K562 (cell line): ENCODE data around the gene SERINC5. TPM values are rescaled to one million over a fixed set of nuclear protein-coding genes. Genes with fewer than 3 reads are reported as not detected.

Source experiments
- BCOR ChIP-seq: fragments of 450-650 bp; IDR thresholded peaks from 2 replicates; pipeline ENCODE4 v1.6.1; 2016
- CBX2 ChIP-seq: fragments of 200-600 bp; sonication (generic); IDR thresholded peaks from one replicate; pipeline ENCODE4 v1.6.1; 2012; ENCODE audit warnings: mild to moderate bottlenecking, low read length, inconsistent platforms; ENCODE audit not compliant: insufficient read depth, poor library complexity, severe bottlenecking
- CBX5 ChIP-seq: IDR thresholded peaks from 2 replicates; pipeline ENCODE4 v1.6.1; 2014; ENCODE audit warnings: low read depth, borderline replicate concordance
- COPS2 ChIP-seq: fragments of 450-650 bp; conservative IDR thresholded peaks from 2 replicates; pipeline ENCODE4 v1.6.1; 2016; ENCODE audit warnings: mild to moderate bottlenecking, moderate library complexity
- DACH1 ChIP-seq: fragments of 450-650 bp; IDR thresholded peaks from 2 replicates; pipeline ENCODE4 v1.6.1; 2018; ENCODE audit not compliant: partially characterized antibody
- ESRRA ChIP-seq: fragments of 450-650 bp; IDR thresholded peaks from 2 replicates; pipeline ENCODE4 v1.6.1; 2014; ENCODE audit warnings: low read depth, mild to moderate bottlenecking, moderate library complexity, borderline replicate concordance
- FOXA3 ChIP-seq, 2 experiments: fragments of 450-650 bp in 1 of 2; sonication (generic) in 1 of 2; formaldehyde crosslinking; IDR thresholded peaks in 1 of 2; conservative IDR thresholded peaks in 1 of 2; 2 replicates each; pipeline versions ENCODE4 v1.4.0 to v1.8.0; 2020 to 2022; ENCODE audit warnings: mild to moderate bottlenecking in 2 of 2, missing genetic modification reagents in 1 of 2
- GATA2 ChIP-seq: sonication (generic); formaldehyde crosslinking; IDR thresholded peaks from 2 replicates; pipeline ENCODE4 v1.4.0; 2020; ENCODE audit warnings: mild to moderate bottlenecking, missing genetic modification reagents
- MEIS2 ChIP-seq: fragments of 450-650 bp; IDR thresholded peaks from 2 replicates; pipeline ENCODE4 v1.6.1; 2014; ENCODE audit warnings: mild to moderate bottlenecking; ENCODE audit not compliant: partially characterized antibody
- NEUROD1 ChIP-seq: fragments of 150-350 bp; IDR thresholded peaks from 2 replicates; pipeline ENCODE4 v1.6.1; 2014; ENCODE audit warnings: borderline replicate concordance, low read length, low read depth; ENCODE audit not compliant: partially characterized antibody
- POLR2AphosphoS2 ChIP-seq: IDR thresholded peaks from 2 replicates; pipeline ENCODE4 v1.6.1; 2012; ENCODE audit warnings: low read length, improper control_type of control experiment
- PRMT5 ChIP-seq: sonication (generic); formaldehyde crosslinking; IDR thresholded peaks from 2 replicates; pipeline ENCODE4 v1.5.0; 2020; ENCODE audit warnings: missing genetic modification reagents
- RBM14 ChIP-seq: fragments of 200-400 bp; formaldehyde crosslinking; IDR thresholded peaks from 2 replicates; pipeline ENCODE4 v1.6.1; 2018; ENCODE audit warnings: low read depth, mild to moderate bottlenecking, low read length, moderate library complexity, borderline replicate concordance; ENCODE audit not compliant: insufficient read depth
- RHOXF2B ChIP-seq: fragments of 250-450 bp; sonication (Bioruptor Pico); conservative IDR thresholded peaks from 2 replicates; pipeline ENCODE4 v1.5.1; 2021
- RNF2 ChIP-seq: sonication (generic); IDR thresholded peaks from 2 replicates; pipeline ENCODE4 v1.6.1; 2016
- SMAD1 ChIP-seq: fragments of 150-350 bp; IDR thresholded peaks from 2 replicates; pipeline ENCODE4 v1.6.1; 2014; ENCODE audit warnings: low read length, low read depth; ENCODE audit not compliant: partially characterized antibody
- SMARCB1 ChIP-seq: IDR thresholded peaks from 2 replicates; pipeline ENCODE4 v1.6.1; 2011; ENCODE audit warnings: improper control_type of control experiment, low read depth; ENCODE audit not compliant: insufficient read length
- TBL1XR1 ChIP-seq, 2 experiments: IDR thresholded peaks; 2 replicates each; pipeline ENCODE4 v1.6.1; 2012; ENCODE audit warnings: improper control_type of control experiment in 2 of 2, low read length in 2 of 2, mild to moderate bottlenecking in 1 of 2
- TBP ChIP-seq: optimal IDR thresholded peaks from 2 replicates; pipeline ENCODE3; 2011; ENCODE audit warnings: low read depth, low read length, improper control_type of control experiment
- TEAD2 ChIP-seq: fragments of 450-650 bp; IDR thresholded peaks from 2 replicates; pipeline ENCODE4 v1.6.1; 2016; ENCODE audit warnings: missing genetic modification characterization, control low read depth, missing compliant biosample characterization
- polyA plus RNA-seq, 8 experiments: library from polyadenylated mRNA; depleted of rRNA in 4 of 8; stranded (reverse) in 5 of 8; unstranded in 3 of 8; fragments of >200 nt; fragmentation: Nextera tagmentation in 2 of 8; fragmentation: Illumina TruSeq in 1 of 8; extraction: Ambion mirVana in 2 of 8; extraction: Trizol in 1 of 8; gene quantifications; 2 replicates each; pipeline versions ENCODE4 v1.2.1 to v1.2.3, GENCODE V29; 2011 to 2014; ENCODE audit warnings: inconsistent platforms in 1 of 8, missing spikeins in 1 of 8
- total RNA-seq, 7 experiments: library from RNA; depleted of rRNA in 6 of 7; stranded (reverse); fragments of >200 nt in 6 of 7; fragmentation: Illumina TruSeq in 2 of 7; extraction: Trizol in 2 of 7; gene quantifications; 2 replicates each; pipeline versions ENCODE4 v1.2.1 to v1.2.3, GENCODE V29; 2011 to 2021; ENCODE audit warnings: low replicate concordance in 1 of 7
- TF ChIP-seq, protein P1 (sequence below): sonication (generic); formaldehyde crosslinking; IDR thresholded peaks from 2 replicates; pipeline ENCODE4 v1.8.1; 2023; ENCODE audit warnings: missing genetic modification reagents, mild to moderate bottlenecking, borderline replicate concordance
- TF ChIP-seq, protein P2 (sequence below), 2 experiments: fragments of 250-450 bp in 1 of 2; fragments of 450-650 bp in 1 of 2; sonication (Bioruptor Pico) in 1 of 2; IDR thresholded peaks; 2 replicates each; pipeline versions ENCODE4 v1.6.1 to v1.8.0; 2016 to 2021; ENCODE audit warnings: mild to moderate bottlenecking in 2 of 2, moderate library complexity in 2 of 2, missing compliant biosample characterization in 1 of 2, missing genetic modification characterization in 1 of 2

The SERINC5 gene
- total and polyA plus RNA-seq, 9 of the 15 experiments (the other 6 are each of a cell fraction or from before 2014, with no cell fraction given): 1.4 to 7.9 (median 3.7) TPM

DNA sequence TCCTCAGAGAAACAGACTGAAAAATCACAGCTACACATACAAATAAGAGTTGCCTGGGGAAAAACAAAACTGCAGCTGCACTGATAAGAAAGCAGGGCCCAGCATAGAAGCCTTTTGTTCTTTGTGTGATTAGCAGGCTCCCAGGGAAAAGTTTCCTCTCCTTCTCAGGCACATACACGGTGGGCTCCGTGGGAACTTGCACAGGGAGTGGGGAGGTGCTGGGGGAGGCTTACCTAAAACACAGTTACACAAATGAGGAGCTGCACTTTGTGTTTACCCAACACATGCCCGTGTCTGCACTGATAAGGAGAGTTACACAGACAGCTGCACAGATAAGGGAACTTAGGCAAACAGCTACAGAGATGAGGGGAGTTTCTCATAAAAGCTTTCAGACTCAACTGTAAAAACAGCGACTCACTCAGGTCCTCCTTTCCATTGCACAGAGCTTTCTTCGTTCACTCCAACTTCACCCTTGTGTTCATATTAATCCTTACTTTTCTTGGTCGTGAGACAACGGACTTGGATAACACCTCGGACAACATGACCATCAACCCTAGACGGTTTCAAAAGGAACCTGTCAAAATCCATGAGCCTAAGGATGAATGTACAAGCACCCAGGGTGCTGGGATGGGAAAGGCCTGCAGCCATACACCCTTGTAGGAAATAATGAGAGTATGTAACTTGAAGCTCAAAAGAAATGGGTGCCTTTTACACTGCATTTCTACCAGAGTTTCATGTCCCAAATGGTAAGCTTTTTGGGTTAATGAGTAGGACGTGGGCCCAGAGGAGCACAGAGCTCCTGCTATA lies 50.8 kb downstream of the SERINC5 start (continued):
- TF ChIP-seq, protein P1, sequence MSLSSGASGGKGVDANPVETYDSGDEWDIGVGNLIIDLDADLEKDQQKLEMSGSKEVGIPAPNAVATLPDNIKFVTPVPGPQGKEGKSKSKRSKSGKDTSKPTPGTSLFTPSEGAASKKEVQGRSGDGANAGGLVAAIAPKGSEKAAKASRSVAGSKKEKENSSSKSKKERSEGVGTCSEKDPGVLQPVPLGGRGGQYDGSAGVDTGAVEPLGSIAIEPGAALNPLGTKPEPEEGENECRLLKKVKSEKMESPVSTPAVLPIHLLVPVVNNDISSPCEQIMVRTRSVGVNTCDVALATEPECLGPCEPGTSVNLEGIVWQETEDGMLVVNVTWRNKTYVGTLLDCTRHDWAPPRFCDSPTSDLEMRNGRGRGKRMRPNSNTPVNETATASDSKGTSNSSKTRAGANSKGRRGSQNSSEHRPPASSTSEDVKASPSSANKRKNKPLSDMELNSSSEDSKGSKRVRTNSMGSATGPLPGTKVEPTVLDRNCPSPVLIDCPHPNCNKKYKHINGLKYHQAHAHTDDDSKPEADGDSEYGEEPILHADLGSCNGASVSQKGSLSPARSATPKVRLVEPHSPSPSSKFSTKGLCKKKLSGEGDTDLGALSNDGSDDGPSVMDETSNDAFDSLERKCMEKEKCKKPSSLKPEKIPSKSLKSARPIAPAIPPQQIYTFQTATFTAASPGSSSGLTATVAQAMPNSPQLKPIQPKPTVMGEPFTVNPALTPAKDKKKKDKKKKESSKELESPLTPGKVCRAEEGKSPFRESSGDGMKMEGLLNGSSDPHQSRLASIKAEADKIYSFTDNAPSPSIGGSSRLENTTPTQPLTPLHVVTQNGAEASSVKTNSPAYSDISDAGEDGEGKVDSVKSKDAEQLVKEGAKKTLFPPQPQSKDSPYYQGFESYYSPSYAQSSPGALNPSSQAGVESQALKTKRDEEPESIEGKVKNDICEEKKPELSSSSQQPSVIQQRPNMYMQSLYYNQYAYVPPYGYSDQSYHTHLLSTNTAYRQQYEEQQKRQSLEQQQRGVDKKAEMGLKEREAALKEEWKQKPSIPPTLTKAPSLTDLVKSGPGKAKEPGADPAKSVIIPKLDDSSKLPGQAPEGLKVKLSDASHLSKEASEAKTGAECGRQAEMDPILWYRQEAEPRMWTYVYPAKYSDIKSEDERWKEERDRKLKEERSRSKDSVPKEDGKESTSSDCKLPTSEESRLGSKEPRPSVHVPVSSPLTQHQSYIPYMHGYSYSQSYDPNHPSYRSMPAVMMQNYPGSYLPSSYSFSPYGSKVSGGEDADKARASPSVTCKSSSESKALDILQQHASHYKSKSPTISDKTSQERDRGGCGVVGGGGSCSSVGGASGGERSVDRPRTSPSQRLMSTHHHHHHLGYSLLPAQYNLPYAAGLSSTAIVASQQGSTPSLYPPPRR (CRISPR knock-in tag): no peak
- TF ChIP-seq COPS2 (no peak), MEIS2 (peak; percentile 82), SMAD1 (no peak), RNF2 (peak; percentile 91), PRMT5 (CRISPR knock-in tag) (no peak), BCOR (peak; percentile 86), RBM14 (no peak), CBX2 (no peak), GATA2 (peak; percentile 97), TBP (no peak), POLR2AphosphoS2 (no peak), NEUROD1 (peak; percentile 75), FOXA3 (CRISPR knock-in tag; conservative IDR thresholded peaks at IDR 0.05 in 1 of 2, IDR thresholded peaks at IDR 0.05 in 1 of 2) (peak; percentile 96 to 99), TEAD2 (tag) (no peak), DACH1 (peak; percentile 71), RHOXF2B (CRISPR knock-in tag) (no peak), ESRRA (peak; percentile 33; the same call in 1 of the 2 replicates), CBX5 (no peak), TBL1XR1 (IDR thresholded peaks at IDR 0.05; ENCODE audit: low read length in 2 of 2) (peak in 1 of 2 experiments; percentile 93; a peak in 2 of 4 replicates), SMARCB1 (peak; percentile 73)
- TF ChIP-seq, protein P2, sequence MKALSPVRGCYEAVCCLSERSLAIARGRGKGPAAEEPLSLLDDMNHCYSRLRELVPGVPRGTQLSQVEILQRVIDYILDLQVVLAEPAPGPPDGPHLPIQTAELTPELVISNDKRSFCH (CRISPR knock-in tag; IDR thresholded peaks at IDR 0.05): no peak
- TF ChIP-seq, protein P2 (tag; IDR thresholded peaks at IDR 0.05): no peak; the same call in 1 of the 2 replicates
